ENCODE data around the gene ACSL6. TPM values are rescaled to one million over a fixed set of nuclear protein-coding genes. Genes with fewer than 3 reads are reported as not detected.

ACSL6 gene
- total RNA-seq, 2 donors from 2014 or later: 5.9 to 8.2 TPM

Other genes with a start within 250 kb of the ACSL6 start
- 10 to 100 TPM; 23.0 to 23.8 TPM for gene FNIP1, start 214.6 kb downstream of the ACSL6 start, total RNA-seq
- gene MEIKIN, start 66.0 kb downstream of the ACSL6 start, total RNA-seq: under 1 TPM in 1 of 2 donors, not detected in 1; 0.19 TPM
- 1 to 10 TPM; 6.2 to 8.9 TPM for gene IL3, start 49.0 kb upstream of the ACSL6 start, total RNA-seq
- 10 to 100 TPM; 31.1 to 50.7 TPM for gene CSF2, start 62.1 kb upstream of the ACSL6 start, total RNA-seq
- gene P4HA2, start 216.2 kb upstream of the ACSL6 start, total RNA-seq: 1 to 10 TPM; 3.2 to 5.9 TPM
- 1 to 10 TPM in 1 of 2 donors, under 1 TPM in 1; 0.79 to 1.2 TPM for gene PDLIM4, start 246.0 kb upstream of the ACSL6 start, total RNA-seq